Liver (tissue), 9 donors: Measurements from ENCODE around the gene BTNL8. TPM values are rescaled to one million over a fixed set of nuclear protein-coding genes. Genes with fewer than 3 reads are reported as not detected.

Experiments used
- DNase-seq: peaks from one replicate; pipeline ENCODE4 v3.0.0-alpha.2; 2017; ENCODE audit warnings: low spot score
- H3K27ac ChIP-seq, 2 donors: one replicate each; pipeline ENCODE4 v1.7.0; 2013; ENCODE audit warnings: inconsistent platforms in 2 of 2, low read length in 2 of 2, control low read depth in 1 of 2, low read depth in 1 of 2, mild to moderate bottlenecking in 1 of 2
- H3K27me3 ChIP-seq, 4 donors: one replicate each; pipeline versions ENCODE4 v1.6.1 to v1.7.0; 2013; ENCODE audit warnings: low read length in 3 of 4, inconsistent platforms in 1 of 4, mild to moderate bottlenecking in 1 of 4, moderate library complexity in 1 of 4; ENCODE audit not compliant: control insufficient read depth in 4 of 4, insufficient read depth in 4 of 4
- H3K36me3 ChIP-seq, 4 donors: one replicate each; pipeline versions ENCODE4 v1.6.1 to v1.7.0; 2013; ENCODE audit warnings: low read length in 3 of 4, mild to moderate bottlenecking in 3 of 4, low read depth in 1 of 4, moderate library complexity in 1 of 4; ENCODE audit not compliant: control insufficient read depth in 4 of 4, insufficient read depth in 3 of 4
- H3K4me1 ChIP-seq, 4 donors: one replicate each; pipeline versions ENCODE4 v1.6.1 to v1.7.0; 2013; ENCODE audit warnings: low read length in 3 of 4, mild to moderate bottlenecking in 3 of 4, moderate library complexity in 1 of 4; ENCODE audit not compliant: control insufficient read depth in 4 of 4, insufficient read depth in 4 of 4
- H3K4me3 ChIP-seq, 3 donors: one replicate each; pipeline versions ENCODE4 v1.6.1 to v1.7.0; 2013; ENCODE audit warnings: low read length in 3 of 3, control low read depth in 1 of 3, low read depth in 1 of 3, mild to moderate bottlenecking in 1 of 3
- H3K9ac ChIP-seq, 2 donors: one replicate each; pipeline ENCODE4 v1.7.0; 2013; ENCODE audit warnings: low read length in 2 of 2, mild to moderate bottlenecking in 2 of 2, moderate library complexity in 2 of 2, control low read depth in 1 of 2, low read depth in 1 of 2
- H3K9me3 ChIP-seq, 4 donors: one replicate each; pipeline versions ENCODE4 v1.6.1 to v1.7.0; 2013; ENCODE audit warnings: low read length in 3 of 4; ENCODE audit not compliant: control insufficient read depth in 4 of 4
- EGR1 ChIP-seq, 2 donors: IDR thresholded peaks; 2 replicates each; pipeline ENCODE4 v1.6.1; 2016 to 2018; ENCODE audit warnings: antibody characterized with exemption in 2 of 2, low read depth in 2 of 2
- FOXA1 ChIP-seq: IDR thresholded peaks from 2 replicates; pipeline ENCODE4 v1.6.1; 2016; ENCODE audit warnings: antibody characterized with exemption
- FOXA2 ChIP-seq: IDR thresholded peaks from 2 replicates; pipeline ENCODE4 v1.6.1; 2016; ENCODE audit warnings: antibody characterized with exemption
- GABPA ChIP-seq, 2 donors: IDR thresholded peaks in 1 of 2; conservative IDR thresholded peaks in 1 of 2; 2 replicates each; pipeline ENCODE4 v1.6.1; 2016; ENCODE audit warnings: antibody characterized with exemption in 2 of 2, mild to moderate bottlenecking in 1 of 2, moderate library complexity in 1 of 2
- HNF4A ChIP-seq, 2 donors: conservative IDR thresholded peaks; 2 replicates each; pipeline ENCODE4 v1.6.1; 2016; ENCODE audit warnings: antibody characterized with exemption in 2 of 2, mild to moderate bottlenecking in 2 of 2
- HNF4G ChIP-seq: IDR thresholded peaks from 2 replicates; pipeline ENCODE4 v1.6.1; 2016; ENCODE audit warnings: antibody characterized with exemption
- JUND ChIP-seq, 2 donors: IDR thresholded peaks; 2 replicates each; pipeline ENCODE4 v1.6.1; 2016; ENCODE audit warnings: antibody characterized with exemption in 2 of 2
- NR2F2 ChIP-seq: IDR thresholded peaks from 2 replicates; pipeline ENCODE4 v1.6.1; 2016; ENCODE audit warnings: antibody characterized with exemption
- RAD21 ChIP-seq, 2 donors: IDR thresholded peaks; 2 replicates each; pipeline ENCODE4 v1.6.1; 2016; ENCODE audit warnings: antibody characterized with exemption in 2 of 2, mild to moderate bottlenecking in 2 of 2
- RXRA ChIP-seq, 2 donors: IDR thresholded peaks; 2 replicates each; pipeline ENCODE4 v1.6.1; 2017 to 2018; ENCODE audit warnings: antibody characterized with exemption in 2 of 2, mild to moderate bottlenecking in 1 of 2
- SP1 ChIP-seq: IDR thresholded peaks from 2 replicates; pipeline ENCODE4 v1.6.1; 2018; ENCODE audit warnings: antibody characterized with exemption, mild to moderate bottlenecking
- TAF1 ChIP-seq: conservative IDR thresholded peaks from 2 replicates; pipeline ENCODE4 v1.6.1; 2016; ENCODE audit warnings: antibody characterized with exemption, mild to moderate bottlenecking
- YY1 ChIP-seq: IDR thresholded peaks from 2 replicates; pipeline ENCODE4 v1.6.1; 2016; ENCODE audit warnings: antibody characterized with exemption, mild to moderate bottlenecking
- WGBS: extraction: QIAGEN DNeasy Blood & Tissue Kit; methylation state at CpG from one replicate; pipeline ENCODE4 v1.1.7; 2013; 5-methylcytosine and 5-hydroxymethylcytosine counted together
- polyA plus RNA-seq, 2 donors: library from polyadenylated mRNA; stranded (reverse) in 1 of 2; unstranded in 1 of 2; fragments of 200-250 nt in 1 of 2; fragments of >200 nt in 1 of 2; fragmentation: Nextera tagmentation in 1 of 2; extraction: Ambion mirVana in 1 of 2; gene quantifications; one replicate each; pipeline versions ENCODE4 v1.2.1 to v1.2.3, GENCODE V29; 2013 to 2015
- total RNA-seq, 2 donors: library from RNA; depleted of rRNA; stranded (reverse); fragments of >200 nt; gene quantifications; one replicate each; pipeline ENCODE4 v1.2.3, GENCODE V29; 2014
- TF ChIP-seq, protein P1 (sequence below): fragments of 150-350 bp; IDR thresholded peaks from 2 replicates; pipeline ENCODE4 v1.5.1; 2017; ENCODE audit warnings: improper control_type of control experiment, low read depth, low read length; ENCODE audit not compliant: missing input control
- TF ChIP-seq, protein P2 (sequence below): IDR thresholded peaks from 2 replicates; pipeline ENCODE4 v1.6.1; 2016; ENCODE audit warnings: antibody characterized with exemption, mild to moderate bottlenecking
- TF ChIP-seq, protein P3 (sequence below): IDR thresholded peaks from 2 replicates; pipeline ENCODE4 v1.6.1; 2016; ENCODE audit warnings: antibody characterized with exemption
- TF ChIP-seq, protein P4 (sequence below): IDR thresholded peaks from 2 replicates; pipeline ENCODE4 v1.6.1; 2016; ENCODE audit warnings: antibody characterized with exemption
- TF ChIP-seq, protein P5 (sequence below): IDR thresholded peaks from 2 replicates; pipeline ENCODE4 v1.6.1; 2016; ENCODE audit warnings: antibody characterized with exemption
- donor health status: healthy.
- donor health status: healthy.
- donor health status: healthy.
- donor health status: healthy.
- donor health status: healthy.

Gene BTNL8
- total and polyA plus RNA-seq, 4 donors, result 0.14 to 0.67 (median 0.56) TPM

DNA sequence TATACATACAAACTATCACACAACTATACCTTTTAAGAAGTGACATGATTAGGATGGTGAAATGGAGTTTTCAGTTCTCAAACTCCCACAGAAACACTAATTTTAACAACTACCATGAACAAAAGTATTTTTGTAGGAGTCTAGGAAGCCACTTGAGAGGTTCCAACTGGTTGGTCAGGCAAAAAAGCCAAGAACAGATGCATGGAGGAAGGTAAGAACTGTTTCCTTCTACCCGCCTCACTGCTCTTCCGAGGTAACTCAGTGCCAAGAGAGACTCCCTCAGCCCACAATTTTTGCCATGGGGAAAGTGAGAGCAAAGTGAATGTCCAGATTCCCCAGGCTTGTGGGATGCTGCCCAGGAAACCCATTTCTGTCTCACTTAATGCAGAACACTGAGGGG lies 15.7 kb downstream of the BTNL8 start:
- H3K4me1 ChIP-seq, result no peaks in the 10 kb centered on the region
- no peak overlapping the region for H3K9ac ChIP-seq
- WGBS, result 86% methylated on average over 2 of the region's 2 CpGs

DNA sequence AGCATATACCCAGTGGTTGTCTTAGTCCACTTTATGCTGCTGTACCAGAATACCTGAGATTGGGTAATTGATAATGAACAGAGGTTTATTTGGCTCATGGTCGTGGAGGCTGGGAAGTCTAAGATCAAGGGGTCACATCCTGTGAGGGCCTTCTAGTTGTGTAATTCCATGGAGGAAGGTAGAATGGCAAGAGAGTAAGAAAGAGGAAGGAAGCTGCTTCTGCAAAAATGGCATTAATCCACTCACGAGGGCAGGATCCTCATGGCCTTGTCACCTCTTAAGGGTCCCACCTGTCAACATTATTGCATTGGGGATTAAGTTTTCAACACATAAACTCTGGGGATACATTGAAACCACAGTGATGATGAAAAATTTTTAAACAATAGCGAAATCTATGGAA lies 17.0 kb downstream of the BTNL8 start:
- Histone ChIP-seq H3K9me3 (peaks cover 0 to 5% (median 0%) of the 10 kb centered on the region in 4 donors), H3K4me3 (no peak overlapping the region), H3K36me3 (no peaks in the 10 kb centered on the region), H3K9ac (no peak overlapping the region), H3K27me3 (no peaks in the 10 kb centered on the region), H3K27ac (no peak overlapping the region), H3K4me1 (no peaks in the 10 kb centered on the region)
- no peak for DNase-seq
- 58% methylated on average over 3 of the region's 3 CpGs for WGBS
- TF ChIP-seq, protein P1, sequence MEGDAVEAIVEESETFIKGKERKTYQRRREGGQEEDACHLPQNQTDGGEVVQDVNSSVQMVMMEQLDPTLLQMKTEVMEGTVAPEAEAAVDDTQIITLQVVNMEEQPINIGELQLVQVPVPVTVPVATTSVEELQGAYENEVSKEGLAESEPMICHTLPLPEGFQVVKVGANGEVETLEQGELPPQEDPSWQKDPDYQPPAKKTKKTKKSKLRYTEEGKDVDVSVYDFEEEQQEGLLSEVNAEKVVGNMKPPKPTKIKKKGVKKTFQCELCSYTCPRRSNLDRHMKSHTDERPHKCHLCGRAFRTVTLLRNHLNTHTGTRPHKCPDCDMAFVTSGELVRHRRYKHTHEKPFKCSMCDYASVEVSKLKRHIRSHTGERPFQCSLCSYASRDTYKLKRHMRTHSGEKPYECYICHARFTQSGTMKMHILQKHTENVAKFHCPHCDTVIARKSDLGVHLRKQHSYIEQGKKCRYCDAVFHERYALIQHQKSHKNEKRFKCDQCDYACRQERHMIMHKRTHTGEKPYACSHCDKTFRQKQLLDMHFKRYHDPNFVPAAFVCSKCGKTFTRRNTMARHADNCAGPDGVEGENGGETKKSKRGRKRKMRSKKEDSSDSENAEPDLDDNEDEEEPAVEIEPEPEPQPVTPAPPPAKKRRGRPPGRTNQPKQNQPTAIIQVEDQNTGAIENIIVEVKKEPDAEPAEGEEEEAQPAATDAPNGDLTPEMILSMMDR, result no peak
- TF ChIP-seq FOXA2 (no peak), YY1 (no peak), HNF4A (conservative IDR thresholded peaks at IDR 0.05) (no peak), SP1 (no peak), JUND (IDR thresholded peaks at IDR 0.05) (no peak), NR2F2 (no peak), EGR1 (IDR thresholded peaks at IDR 0.05; ENCODE audit: low read depth in 2 of 2) (no peak), RXRA (IDR thresholded peaks at IDR 0.05) (no peak), RAD21 (IDR thresholded peaks at IDR 0.05) (no peak), HNF4G (no peak), GABPA (IDR thresholded peaks at IDR 0.05 in 1 of 2, conservative IDR thresholded peaks at IDR 0.05 in 1 of 2) (no peak), TAF1 (no peak), FOXA1 (no peak)
- TF ChIP-seq, protein P2, sequence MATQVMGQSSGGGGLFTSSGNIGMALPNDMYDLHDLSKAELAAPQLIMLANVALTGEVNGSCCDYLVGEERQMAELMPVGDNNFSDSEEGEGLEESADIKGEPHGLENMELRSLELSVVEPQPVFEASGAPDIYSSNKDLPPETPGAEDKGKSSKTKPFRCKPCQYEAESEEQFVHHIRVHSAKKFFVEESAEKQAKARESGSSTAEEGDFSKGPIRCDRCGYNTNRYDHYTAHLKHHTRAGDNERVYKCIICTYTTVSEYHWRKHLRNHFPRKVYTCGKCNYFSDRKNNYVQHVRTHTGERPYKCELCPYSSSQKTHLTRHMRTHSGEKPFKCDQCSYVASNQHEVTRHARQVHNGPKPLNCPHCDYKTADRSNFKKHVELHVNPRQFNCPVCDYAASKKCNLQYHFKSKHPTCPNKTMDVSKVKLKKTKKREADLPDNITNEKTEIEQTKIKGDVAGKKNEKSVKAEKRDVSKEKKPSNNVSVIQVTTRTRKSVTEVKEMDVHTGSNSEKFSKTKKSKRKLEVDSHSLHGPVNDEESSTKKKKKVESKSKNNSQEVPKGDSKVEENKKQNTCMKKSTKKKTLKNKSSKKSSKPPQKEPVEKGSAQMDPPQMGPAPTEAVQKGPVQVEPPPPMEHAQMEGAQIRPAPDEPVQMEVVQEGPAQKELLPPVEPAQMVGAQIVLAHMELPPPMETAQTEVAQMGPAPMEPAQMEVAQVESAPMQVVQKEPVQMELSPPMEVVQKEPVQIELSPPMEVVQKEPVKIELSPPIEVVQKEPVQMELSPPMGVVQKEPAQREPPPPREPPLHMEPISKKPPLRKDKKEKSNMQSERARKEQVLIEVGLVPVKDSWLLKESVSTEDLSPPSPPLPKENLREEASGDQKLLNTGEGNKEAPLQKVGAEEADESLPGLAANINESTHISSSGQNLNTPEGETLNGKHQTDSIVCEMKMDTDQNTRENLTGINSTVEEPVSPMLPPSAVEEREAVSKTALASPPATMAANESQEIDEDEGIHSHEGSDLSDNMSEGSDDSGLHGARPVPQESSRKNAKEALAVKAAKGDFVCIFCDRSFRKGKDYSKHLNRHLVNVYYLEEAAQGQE, result no peak
- TF ChIP-seq, protein P3, sequence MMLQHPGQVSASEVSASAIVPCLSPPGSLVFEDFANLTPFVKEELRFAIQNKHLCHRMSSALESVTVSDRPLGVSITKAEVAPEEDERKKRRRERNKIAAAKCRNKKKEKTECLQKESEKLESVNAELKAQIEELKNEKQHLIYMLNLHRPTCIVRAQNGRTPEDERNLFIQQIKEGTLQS, result no peak
- TF ChIP-seq, protein P4, sequence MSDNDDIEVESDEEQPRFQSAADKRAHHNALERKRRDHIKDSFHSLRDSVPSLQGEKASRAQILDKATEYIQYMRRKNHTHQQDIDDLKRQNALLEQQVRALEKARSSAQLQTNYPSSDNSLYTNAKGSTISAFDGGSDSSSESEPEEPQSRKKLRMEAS, result no peak
- TF ChIP-seq, protein P5, sequence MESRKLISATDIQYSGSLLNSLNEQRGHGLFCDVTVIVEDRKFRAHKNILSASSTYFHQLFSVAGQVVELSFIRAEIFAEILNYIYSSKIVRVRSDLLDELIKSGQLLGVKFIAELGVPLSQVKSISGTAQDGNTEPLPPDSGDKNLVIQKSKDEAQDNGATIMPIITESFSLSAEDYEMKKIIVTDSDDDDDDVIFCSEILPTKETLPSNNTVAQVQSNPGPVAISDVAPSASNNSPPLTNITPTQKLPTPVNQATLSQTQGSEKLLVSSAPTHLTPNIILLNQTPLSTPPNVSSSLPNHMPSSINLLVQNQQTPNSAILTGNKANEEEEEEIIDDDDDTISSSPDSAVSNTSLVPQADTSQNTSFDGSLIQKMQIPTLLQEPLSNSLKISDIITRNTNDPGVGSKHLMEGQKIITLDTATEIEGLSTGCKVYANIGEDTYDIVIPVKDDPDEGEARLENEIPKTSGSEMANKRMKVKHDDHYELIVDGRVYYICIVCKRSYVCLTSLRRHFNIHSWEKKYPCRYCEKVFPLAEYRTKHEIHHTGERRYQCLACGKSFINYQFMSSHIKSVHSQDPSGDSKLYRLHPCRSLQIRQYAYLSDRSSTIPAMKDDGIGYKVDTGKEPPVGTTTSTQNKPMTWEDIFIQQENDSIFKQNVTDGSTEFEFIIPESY, result no peak

More for the DNA sequence above, 15.7 kb downstream of the BTNL8 start:
- no peak for DNase-seq
- H3K36me3 ChIP-seq, result no peaks in the 10 kb centered on the region
- TF ChIP-seq SP1 (no peak), TAF1 (no peak), RXRA (IDR thresholded peaks at IDR 0.05) (no peak), YY1 (no peak), HNF4G (no peak)
- TF ChIP-seq, protein P4, result no peak
- no peak overlapping the region for H3K27ac ChIP-seq
- peaks cover 0 to 7% (median 0%) of the 10 kb centered on the region in 4 donors for H3K9me3 ChIP-seq
- H3K27me3 ChIP-seq, result no peaks in the 10 kb centered on the region
- H3K4me3 ChIP-seq, result no peak overlapping the region
